NB4 (cell line): ENCODE results near the gene TAGLN3.

Experiments
- MAX ChIP-seq: IDR thresholded peaks from 2 replicates; pipeline ENCODE4 v1.6.1; 2011; ENCODE audit warnings: low read depth, low read length
- POLR2A ChIP-seq: IDR thresholded peaks from 2 replicates; pipeline ENCODE4 v1.6.1; 2011; ENCODE audit warnings: mild to moderate bottlenecking; ENCODE audit not compliant: insufficient read length; ENCODE audit errors: extremely low read depth

DNA sequence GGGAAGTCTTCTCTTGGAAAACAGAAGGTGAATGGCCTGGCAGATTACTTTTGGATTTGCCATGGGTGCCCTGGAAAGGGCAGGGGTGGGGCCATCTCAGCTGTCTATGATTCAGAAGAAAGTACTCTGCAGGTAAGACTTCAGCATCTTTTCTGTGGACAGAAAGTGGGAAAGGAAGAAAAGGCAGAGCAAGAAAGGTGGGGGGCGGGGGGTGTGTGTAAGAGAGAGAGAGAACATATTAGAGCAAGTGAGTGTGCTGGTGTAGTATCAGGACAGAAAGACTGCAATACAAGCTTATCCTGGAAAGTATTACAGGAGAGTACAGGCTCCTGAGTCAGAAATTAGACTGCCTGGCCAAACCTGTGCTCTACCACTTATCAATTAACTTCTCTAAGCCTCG, 5.5 kb downstream of the TAGLN3 start:
- TF ChIP-seq MAX (no peak), POLR2A (no peak)
